HepG2 (cell line): ENCODE measurements around the gene WHAMM. TPM values are rescaled to one million over a fixed set of nuclear protein-coding genes. Genes with fewer than 3 reads are reported as not detected.
"Not testable (repeated sequence)": the region's sequence is repeated elsewhere in the genome, so short reads cannot be mapped to it uniquely, and the experiment has no call there.

Source experiments
- ATAC-seq: fragments of 200-7000 bp; cut with Tn5 transposase; 3 replicates; pipeline ENCODE4 v1.9.1; 2020; ENCODE audit warnings: mild to moderate bottlenecking, moderate library complexity
- BruUV-seq: library from RNA; stranded (reverse); fragments of 400-500 nt; replicated peaks from 2 replicates; lab custom pipeline; 2021; lab: Mats Ljungman, UMichigan
- CTCF ChIA-PET: fragments of 300-600 bp; formaldehyde crosslinking; extraction: SDS; loops from one replicate; lab custom pipeline; 2021; ENCODE audit warnings: low total read pairs, inconsistent platforms, low intra/inter-chr PET ratio; lab: Yijun Ruan, JAX
- POLR2A ChIA-PET: fragments of 350-600 bp; sonication (Branson Sonifier 250); formaldehyde crosslinking; loops from one replicate; lab custom pipeline; 2020; ENCODE audit warnings: antibody characterized with exemption, inconsistent platforms; lab: Yijun Ruan, JAX
- DNase-seq: peaks from one replicate; pipeline ENCODE4 v3.0.0-alpha.2; 2015; ENCODE audit warnings: low spot score
- FAIRE-seq: peaks from 3 replicates; lab custom pipeline; 2011; peaks lifted over from hg19 to GRCh38; lab: Jason Lieb, UNC
- H2AFZ ChIP-seq: one replicate; pipeline ENCODE4 v1.6.1; 2011; ENCODE audit warnings: low read length, inconsistent platforms
- H3K27ac ChIP-seq: fragments of 300-600 bp; 3 replicates; pipeline ENCODE4 v1.8.0; 2011; ENCODE audit warnings: mixed run types, mild to moderate bottlenecking, mixed read lengths, low read length, inconsistent platforms; ENCODE audit not compliant: insufficient read depth; ENCODE audit errors: extremely low read length
- H3K27me3 ChIP-seq, 2 experiments: fragments of 200-600 bp in 1 of 2; 2 replicates in 1 of 2; 3 replicates in 1 of 2; pipeline versions ENCODE4 v1.6.0 to v1.8.0; 2011; ENCODE audit warnings: low read length in 2 of 2, mild to moderate bottlenecking in 2 of 2, moderate library complexity in 2 of 2, inconsistent platforms in 1 of 2; ENCODE audit not compliant: insufficient read depth in 2 of 2, control insufficient read depth in 1 of 2
- H3K36me3 ChIP-seq, 2 experiments: fragments of 200-600 bp in 1 of 2; replicated peaks in 1 of 2; 2 replicates in 1 of 2; 3 replicates in 1 of 2; pipeline versions ENCODE4 v1.5.1 to v1.8.0; 2011; ENCODE audit warnings: low read length in 2 of 2, inconsistent platforms in 1 of 2; ENCODE audit not compliant: insufficient read depth in 2 of 2, control insufficient read depth in 1 of 2
- H3K4me1 ChIP-seq: 2 replicates; pipeline ENCODE4 v1.5.1; 2012; ENCODE audit warnings: low read length, inconsistent platforms; ENCODE audit not compliant: insufficient read depth
- H3K4me2 ChIP-seq: 2 replicates; pipeline ENCODE4 v1.6.0; 2011; ENCODE audit warnings: low read depth, low read length, inconsistent platforms
- H3K4me3 ChIP-seq, 3 experiments: fragments of 200-600 bp in 1 of 3; sonication (generic), shearing (Covaris generic) in 1 of 3; replicated peaks in 1 of 3; 2 replicates each; pipeline ENCODE4 v1.5.1; 2011 to 2016; ENCODE audit warnings: low read length in 3 of 3, inconsistent platforms in 2 of 3, low read depth in 2 of 3, mild to moderate bottlenecking in 2 of 3, control low read depth in 1 of 3, mixed read lengths in 1 of 3; ENCODE audit not compliant: insufficient read depth in 1 of 3
- H3K79me2 ChIP-seq: one replicate; pipeline ENCODE4 v1.6.1; 2011; ENCODE audit warnings: low read length, inconsistent platforms; ENCODE audit not compliant: insufficient read depth
- H3K9ac ChIP-seq: 2 replicates; pipeline ENCODE4 v1.6.0; 2011; ENCODE audit warnings: mild to moderate bottlenecking, low read depth, low read length, inconsistent platforms; ENCODE audit not compliant: insufficient read depth
- H3K9me3 ChIP-seq: 2 replicates; pipeline ENCODE4 v1.5.1; 2012; ENCODE audit warnings: mild to moderate bottlenecking, low read length
- H4K20me1 ChIP-seq: 2 replicates; pipeline ENCODE4 v1.6.0; 2011; ENCODE audit warnings: inconsistent platforms, mild to moderate bottlenecking, low read length, moderate library complexity; ENCODE audit not compliant: insufficient read depth
- ZNF674 ChIP-seq: sonication (generic); formaldehyde crosslinking; IDR thresholded peaks from 2 replicates; pipeline ENCODE4 v1.5.0; 2020; ENCODE audit warnings: low read depth, mild to moderate bottlenecking, missing genetic modification reagents
- ZNF691 ChIP-seq: sonication (generic); formaldehyde crosslinking; IDR thresholded peaks from 2 replicates; pipeline ENCODE4 v1.4.0; 2020; ENCODE audit warnings: missing genetic modification reagents, low read depth, mild to moderate bottlenecking, borderline replicate concordance
- WGBS: methylation state at CpG from one replicate; pipeline ENCODE4 v1.1.6; 2017; ENCODE audit warnings: low lambda C conversion rate; 5-methylcytosine and 5-hydroxymethylcytosine counted together
- in situ Hi-C: cut with HindIII; loops from 2 replicates; pipeline ENCODE4 v1.10.0; 2017; ENCODE audit warnings: low pct_unique_long_range_greater_than_20kb; ENCODE audit not compliant: extremely low pct_ligation_motif_present
- intact Hi-C: fragments of 100-400 bp; cut with micrococcal nuclease; formaldehyde crosslinking; loops from one replicate; pipeline ENCODE4 v1.10.0; 2022; ENCODE audit not compliant: unreplicated experiment
- polyA plus RNA-seq, 8 experiments: library from polyadenylated mRNA; depleted of rRNA in 3 of 8; stranded (reverse) in 7 of 8; unstranded in 1 of 8; fragments of >200 nt; fragmentation: Illumina TruSeq in 4 of 8; extraction: Trizol in 4 of 8; gene quantifications; 2 replicates each; pipeline versions ENCODE4 v1.2.1 to v1.2.3, GENCODE V29; 2011 to 2016; ENCODE audit warnings: low read depth in 4 of 8, missing spikeins in 1 of 8, mixed read lengths in 1 of 8; ENCODE audit not compliant: insufficient read depth in 1 of 8
- total RNA-seq, 5 experiments: library from RNA; depleted of rRNA; stranded (reverse); fragments of >200 nt; fragmentation: Illumina TruSeq; extraction: Trizol; gene quantifications; 2 replicates each; pipeline ENCODE4 v1.2.3, GENCODE V29; 2016; ENCODE audit warnings: low read depth in 1 of 5

Gene WHAMM
- total and polyA plus RNA-seq, 2 of the 13 experiments (the other 11 are each of a cell fraction or from before 2014, with no cell fraction given) = 2.9 to 3.0 TPM

- H3K27ac ChIP-seq, H3K27me3 ChIP-seq, POLR2A ChIA-PET, H2AFZ ChIP-seq, DNase-seq, H3K4me2 ChIP-seq, H3K9me3 ChIP-seq, CTCF ChIA-PET, in situ Hi-C loops, ATAC-seq, FAIRE-seq, BruUV-seq, H3K9ac ChIP-seq, H4K20me1 ChIP-seq, H3K36me3 ChIP-seq, intact Hi-C loops, H3K79me2 ChIP-seq, H3K4me3 ChIP-seq: not testable (repeated sequence)
- H3K4me1 ChIP-seq = peaks cover 11% of the 10 kb centered on the region; the same call in 1 of the 2 replicates
- 50% methylated on average over 1 of the region's 3 CpGs for WGBS
These were observed 56.6 kb downstream of the WHAMM start for GRCh38 chr15:82865981-82866380.

- DNase-seq (no peak), ATAC-seq (no peak), FAIRE-seq (no peak)
- no TSS peak for BruUV-seq
- Histone ChIP-seq H3K4me1 (peaks cover 15% of the 10 kb centered on the region; the same call in 1 of the 2 replicates), H3K4me3 (no peak overlapping the region), H3K9ac (no peak overlapping the region), H2AFZ (no peak overlapping the region), H4K20me1 (no peaks in the 10 kb centered on the region), H3K4me2 (no peak overlapping the region), H3K9me3 (no peaks in the 10 kb centered on the region), H3K36me3 (no peaks in the 10 kb centered on the region), H3K79me2 (no peaks in the 10 kb centered on the region), H3K27me3 (no peaks in the 10 kb centered on the region), H3K27ac (no peak overlapping the region)
- 77% methylated on average over 7 of the region's 7 CpGs for WGBS
- POLR2A ChIA-PET = no interaction called here
- TF ChIP-seq ZNF674 (CRISPR knock-in tag) = no peak
- TF ChIP-seq ZNF691 (CRISPR knock-in tag) = no peak
- in situ Hi-C loops (no loop called here), intact Hi-C loops (no loop called here)
- CTCF ChIA-PET = no interaction called here
These were observed 61.4 kb downstream of the WHAMM start for GRCh38 chr15:82870727-82871320.
